H9 (cell line): ENCODE results near the gene EEF1A2. TPM values are rescaled to one million over a fixed set of nuclear protein-coding genes. Genes with fewer than 3 reads are reported as not detected.
A peak's percentile ranks its signal among the peaks of the same experiment; 100 is the strongest.

Experiments
- DNase-seq: peaks from one replicate; pipeline ENCODE4 v3.0.0-alpha.2; 2017
- H2AFZ ChIP-seq: one replicate; pipeline ENCODE4 v1.6.1; 2013; ENCODE audit warnings: mild to moderate bottlenecking, low read length, control low read depth, moderate library complexity
- H2AK5ac ChIP-seq: 2 replicates; pipeline ENCODE4 v1.6.1; 2013; ENCODE audit warnings: low read length, control low read depth, mixed read lengths; ENCODE audit not compliant: insufficient read length
- H2BK120ac ChIP-seq: one replicate; pipeline ENCODE4 v1.6.1; 2013; ENCODE audit warnings: low read depth, mild to moderate bottlenecking, low read length, control low read depth, inconsistent platforms; ENCODE audit not compliant: poor library complexity, severe bottlenecking
- H2BK12ac ChIP-seq: 2 replicates; pipeline ENCODE4 v1.6.1; 2013; ENCODE audit warnings: low read length, control low read depth, mixed read lengths, low read depth; ENCODE audit not compliant: insufficient read length
- H2BK15ac ChIP-seq: 2 replicates; pipeline ENCODE4 v1.6.1; 2013; ENCODE audit warnings: low read depth, low read length, control low read depth
- H2BK20ac ChIP-seq: one replicate; pipeline ENCODE4 v1.6.1; 2013; ENCODE audit warnings: low read depth, mild to moderate bottlenecking, low read length, control low read depth, inconsistent platforms; ENCODE audit not compliant: poor library complexity, severe bottlenecking
- H2BK5ac ChIP-seq: 2 replicates; pipeline ENCODE4 v1.6.1; 2013; ENCODE audit warnings: low read length, control low read depth, mixed read lengths; ENCODE audit not compliant: insufficient read length
- H3K14ac ChIP-seq: 2 replicates; pipeline ENCODE4 v1.6.1; 2013; ENCODE audit warnings: low read length, control low read depth; ENCODE audit not compliant: insufficient read depth
- H3K18ac ChIP-seq: 2 replicates; pipeline ENCODE4 v1.6.1; 2013; ENCODE audit warnings: low read depth, mild to moderate bottlenecking, mixed read lengths, low read length, control low read depth; ENCODE audit not compliant: insufficient read length
- H3K23ac ChIP-seq: 2 replicates; pipeline ENCODE4 v1.6.1; 2013; ENCODE audit warnings: low read length, control low read depth, mixed read lengths, low read depth; ENCODE audit not compliant: insufficient read length
- H3K23me2 ChIP-seq: 2 replicates; pipeline ENCODE4 v1.6.1; 2013; ENCODE audit warnings: low read depth, mild to moderate bottlenecking, mixed read lengths, low read length, control low read depth; ENCODE audit not compliant: insufficient read length, poor library complexity, severe bottlenecking
- H3K27ac ChIP-seq: 2 replicates; pipeline ENCODE4 v1.5.1; 2013; ENCODE audit warnings: low read length, control low read depth, mixed read lengths, low read depth; ENCODE audit not compliant: insufficient read length
- H3K27me3 ChIP-seq: 2 replicates; pipeline ENCODE4 v1.6.1; 2013; ENCODE audit warnings: low read length, control low read depth, inconsistent platforms; ENCODE audit not compliant: insufficient read depth
- H3K4ac ChIP-seq: 2 replicates; pipeline ENCODE4 v1.6.1; 2013; ENCODE audit warnings: low read depth, mild to moderate bottlenecking, control low read depth, inconsistent platforms, low read length, moderate library complexity
- H3K4me1 ChIP-seq: 2 replicates; pipeline ENCODE4 v1.6.1; 2013; ENCODE audit warnings: low read length, control low read depth, inconsistent platforms; ENCODE audit not compliant: insufficient read depth
- H3K4me2 ChIP-seq: 2 replicates; pipeline ENCODE4 v1.6.1; 2013; ENCODE audit warnings: low read length, control low read depth, mixed read lengths; ENCODE audit not compliant: insufficient read length, insufficient read depth
- H3K56ac ChIP-seq: 2 replicates; pipeline ENCODE4 v1.6.1; 2013; ENCODE audit warnings: low read depth, mild to moderate bottlenecking, mixed read lengths, low read length, control low read depth; ENCODE audit not compliant: insufficient read length
- H3K79me1 ChIP-seq: 2 replicates; pipeline ENCODE4 v1.6.1; 2013; ENCODE audit warnings: low read depth, mild to moderate bottlenecking, moderate library complexity, low read length, control low read depth, inconsistent platforms; ENCODE audit not compliant: insufficient read depth, poor library complexity, severe bottlenecking
- H3K79me2 ChIP-seq: 2 replicates; pipeline ENCODE4 v1.6.1; 2013; ENCODE audit warnings: low read length, control low read depth, inconsistent platforms; ENCODE audit not compliant: insufficient read depth
- H3K9ac ChIP-seq: 2 replicates; pipeline ENCODE4 v1.6.1; 2013; ENCODE audit warnings: low read length, control low read depth, mixed read lengths; ENCODE audit not compliant: insufficient read length; ENCODE audit errors: extremely low read depth
- H3K9me3 ChIP-seq: one replicate; pipeline ENCODE4 v1.6.1; 2013; ENCODE audit warnings: low read depth, low read length, inconsistent platforms; ENCODE audit not compliant: control insufficient read depth
- H3T11ph ChIP-seq: one replicate; pipeline ENCODE4 v1.6.1; 2013; ENCODE audit warnings: mild to moderate bottlenecking, low read length, control low read depth, inconsistent platforms
- H4K20me1 ChIP-seq: one replicate; pipeline ENCODE4 v1.6.1; 2013; ENCODE audit not compliant: control insufficient read depth, insufficient read length, insufficient read depth
- H4K5ac ChIP-seq: 2 replicates; pipeline ENCODE4 v1.6.1; 2013; ENCODE audit warnings: low read depth, mild to moderate bottlenecking, mixed read lengths, low read length, control low read depth; ENCODE audit not compliant: insufficient read length
- H4K8ac ChIP-seq: replicated peaks from 2 replicates; pipeline ENCODE4 v1.6.1; 2013; ENCODE audit warnings: low read length, control low read depth, mixed read lengths, low read depth; ENCODE audit not compliant: insufficient read length
- H4K91ac ChIP-seq: 2 replicates; pipeline ENCODE4 v1.6.1; 2013; ENCODE audit warnings: low read depth, mild to moderate bottlenecking, moderate library complexity, mixed read lengths, low read length, control low read depth; ENCODE audit not compliant: insufficient read length
- H3K27ac Mint-ChIP-seq, 3 experiments: 2 replicates in 2 of 3; 3 replicates in 1 of 3; pipeline ENCODE4 v1.8.0; 2020 to 2021; ENCODE audit warnings: mixed read lengths in 3 of 3, mild to moderate bottlenecking in 1 of 3, moderate library complexity in 1 of 3
- H3K27me3 Mint-ChIP-seq: 2 replicates; pipeline ENCODE4 v1.8.0; 2021; ENCODE audit warnings: low read depth, mild to moderate bottlenecking, moderate library complexity, mixed read lengths
- H3K36me3 Mint-ChIP-seq, 3 experiments: 2 replicates in 2 of 3; 3 replicates in 1 of 3; pipeline ENCODE4 v1.8.0; 2020 to 2021; ENCODE audit warnings: low read depth in 3 of 3, mixed read lengths in 3 of 3; ENCODE audit not compliant: insufficient read depth in 1 of 3
- H3K4me1 Mint-ChIP-seq, 2 experiments: 2 replicates each; pipeline ENCODE4 v1.8.0; 2020; ENCODE audit warnings: mixed read lengths in 2 of 2
- H3K4me3 Mint-ChIP-seq, 2 experiments: 2 replicates in 1 of 2; 3 replicates in 1 of 2; pipeline ENCODE4 v1.8.0; 2020 to 2021; ENCODE audit warnings: mild to moderate bottlenecking in 2 of 2, mixed read lengths in 2 of 2, moderate library complexity in 1 of 2
- H3K9me3 Mint-ChIP-seq, 2 experiments: 2 replicates in 1 of 2; 3 replicates in 1 of 2; pipeline ENCODE4 v1.8.0; 2020; ENCODE audit warnings: mild to moderate bottlenecking in 2 of 2, mixed read lengths in 2 of 2, moderate library complexity in 1 of 2
- WGBS: extraction: QIAGEN DNeasy Blood & Tissue Kit; methylation state at CpG from one replicate; pipeline ENCODE4 v1.1.7; 2013; ENCODE audit warnings: missing lambda C conversion rate, low lambda C conversion rate, mixed read lengths; ENCODE audit not compliant: insufficient read length; ENCODE audit errors: extremely low coverage; 5-methylcytosine and 5-hydroxymethylcytosine counted together
- total RNA-seq: library from RNA; stranded (reverse); gene quantifications from 2 replicates; pipeline ENCODE4 v1.2.1, GENCODE V29; 2021
- TF ChIP-seq, protein P1 (sequence below): fragments of 200-600 bp; sonication (generic); conservative IDR thresholded peaks from 3 replicates; pipeline ENCODE4 v1.8.0; 2021; ENCODE audit warnings: antibody characterized with exemption, mild to moderate bottlenecking

The EEF1A2 gene
- total RNA-seq, 1 experiment from 2014 or later: 27.4 TPM

DNA sequence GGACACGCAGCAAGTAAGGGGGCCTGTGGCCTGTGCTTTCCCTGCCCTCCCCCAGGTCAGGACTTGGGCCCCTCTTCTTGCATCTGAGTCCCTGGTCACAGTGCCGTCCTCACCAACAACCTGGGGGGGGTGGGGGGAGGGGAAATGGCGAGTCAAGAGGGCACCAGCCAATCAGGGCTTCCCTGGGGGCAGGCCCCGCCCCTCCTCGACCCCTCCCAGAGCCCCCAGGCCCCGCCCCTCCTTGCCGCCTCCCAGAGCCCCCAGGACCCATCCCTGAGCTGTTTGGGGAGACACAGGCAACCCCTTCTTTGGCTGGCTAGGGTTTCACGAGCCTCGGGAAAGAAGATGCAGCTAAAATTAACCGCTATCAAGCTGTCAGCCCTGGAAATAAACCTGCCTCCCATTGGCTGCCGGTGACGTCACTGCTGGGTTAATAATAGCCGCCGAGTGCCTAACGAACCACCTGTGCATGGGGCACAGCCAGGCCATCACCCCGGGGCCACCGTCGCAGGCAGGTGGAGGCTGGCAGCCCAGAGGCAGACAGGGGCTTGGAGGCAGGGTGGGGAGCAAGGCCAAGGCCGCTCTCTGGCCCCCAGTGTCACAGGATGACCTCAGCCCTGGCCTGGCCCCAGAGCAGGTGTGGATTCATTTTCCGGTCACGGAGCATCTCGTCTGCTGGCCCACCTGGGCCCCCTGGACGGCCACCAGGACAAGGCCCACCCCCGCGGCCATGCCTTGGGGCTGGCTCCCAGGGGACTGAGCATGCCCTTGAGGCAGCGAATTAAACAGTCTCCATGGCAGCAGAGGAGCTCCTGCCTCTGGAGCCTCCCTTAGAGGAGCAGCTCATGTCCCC lies 3.2 kb upstream of the EEF1A2 start:
- Histone ChIP-seq H3K23ac (no peak overlapping the region), H3K27me3 (peaks cover 4% of the 10 kb centered on the region; the same call in 1 of the 2 replicates), H3K9ac (no peak overlapping the region), H3T11ph (no peak overlapping the region), H2BK120ac (no peak overlapping the region), H4K91ac (no peak overlapping the region), H4K8ac (no peak overlapping the region), H2BK5ac (no peak overlapping the region), H3K23me2 (peaks cover 5% of the 10 kb centered on the region), H3K4me2 (peak overlapping the region; percentile 15), H3K14ac (no peak overlapping the region), H3K4ac (no peak overlapping the region), H3K79me1 (no peaks in the 10 kb centered on the region), H2BK20ac (no peak overlapping the region), H4K20me1 (peaks cover 2% of the 10 kb centered on the region), H4K5ac (no peak overlapping the region), H3K27ac (no peak overlapping the region), H3K4me1 (no peaks in the 10 kb centered on the region), H3K9me3 (no peaks in the 10 kb centered on the region), H2BK15ac (no peak overlapping the region), H2BK12ac (no peak overlapping the region), H3K79me2 (no peaks in the 10 kb centered on the region), H3K18ac (no peak overlapping the region), H2AK5ac (no peak overlapping the region), H2AFZ (no peak overlapping the region), H3K56ac (no peak overlapping the region)
- TF ChIP-seq, protein P1, sequence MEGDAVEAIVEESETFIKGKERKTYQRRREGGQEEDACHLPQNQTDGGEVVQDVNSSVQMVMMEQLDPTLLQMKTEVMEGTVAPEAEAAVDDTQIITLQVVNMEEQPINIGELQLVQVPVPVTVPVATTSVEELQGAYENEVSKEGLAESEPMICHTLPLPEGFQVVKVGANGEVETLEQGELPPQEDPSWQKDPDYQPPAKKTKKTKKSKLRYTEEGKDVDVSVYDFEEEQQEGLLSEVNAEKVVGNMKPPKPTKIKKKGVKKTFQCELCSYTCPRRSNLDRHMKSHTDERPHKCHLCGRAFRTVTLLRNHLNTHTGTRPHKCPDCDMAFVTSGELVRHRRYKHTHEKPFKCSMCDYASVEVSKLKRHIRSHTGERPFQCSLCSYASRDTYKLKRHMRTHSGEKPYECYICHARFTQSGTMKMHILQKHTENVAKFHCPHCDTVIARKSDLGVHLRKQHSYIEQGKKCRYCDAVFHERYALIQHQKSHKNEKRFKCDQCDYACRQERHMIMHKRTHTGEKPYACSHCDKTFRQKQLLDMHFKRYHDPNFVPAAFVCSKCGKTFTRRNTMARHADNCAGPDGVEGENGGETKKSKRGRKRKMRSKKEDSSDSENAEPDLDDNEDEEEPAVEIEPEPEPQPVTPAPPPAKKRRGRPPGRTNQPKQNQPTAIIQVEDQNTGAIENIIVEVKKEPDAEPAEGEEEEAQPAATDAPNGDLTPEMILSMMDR: no peak
- Mint-ChIP-seq H3K27me3 (peaks cover 66% of the 10 kb centered on the region), H3K4me3 (peak overlapping the region in 1 of 2 experiments; percentile 42; a peak in 2 of 5 replicates), H3K36me3 (peaks cover 0 to 11% (median 0%) of the 10 kb centered on the region in 3 experiments; a peak in 1 of 7 replicates), H3K27ac (no peak overlapping the region), H3K4me1 (peaks cover 0 to 2% of the 10 kb centered on the region in 2 experiments; a peak in 2 of 4 replicates), H3K9me3 (peaks cover 0 to 12% of the 10 kb centered on the region in 2 experiments; a peak in 2 of 5 replicates)
- WGBS: no CpG with 5 or more reads among the region's 26 CpGs
- DNase-seq: peak; percentile 69
